Smooth muscle cell (in vitro differentiated cells): Measurements from ENCODE around the gene ZFC3H1. TPM values are rescaled to one million over a fixed set of nuclear protein-coding genes. Genes with fewer than 3 reads are reported as not detected.

ENCODE experiments used
- DNase-seq: peaks from one replicate; lab custom pipeline; 2025; ENCODE audit not compliant: unreplicated experiment; lab: John Stamatoyannopoulos, UW
- H2AFZ ChIP-seq: fragments of 200-600 bp; sonication (generic); 2 replicates; pipeline ENCODE4 v1.6.0; 2016; ENCODE audit warnings: antibody characterized with exemption, low read depth, mild to moderate bottlenecking
- H3F3A ChIP-seq: fragments of 200-600 bp; sonication (generic); 2 replicates; pipeline ENCODE4 v1.6.0; 2017; ENCODE audit warnings: antibody characterized with exemption, low read depth
- H3K27ac ChIP-seq: fragments of 200-600 bp; sonication (generic); 2 replicates; pipeline ENCODE4 v1.5.1; 2016; ENCODE audit warnings: low read depth, mild to moderate bottlenecking
- H3K27me3 ChIP-seq: fragments of 200-600 bp; sonication (generic); 2 replicates; pipeline ENCODE4 v1.6.1; 2016; ENCODE audit warnings: low read depth, mild to moderate bottlenecking
- H3K36me3 ChIP-seq: fragments of 200-600 bp; sonication (generic); 2 replicates; pipeline ENCODE4 v1.5.1; 2016; ENCODE audit warnings: low read depth
- H3K4me1 ChIP-seq: fragments of 200-600 bp; sonication (generic); 2 replicates; pipeline ENCODE4 v1.5.1; 2016; ENCODE audit warnings: low read depth
- H3K4me2 ChIP-seq: fragments of 200-600 bp; sonication (generic); 2 replicates; pipeline ENCODE4 v1.6.0; 2016; ENCODE audit warnings: mild to moderate bottlenecking
- H3K4me3 ChIP-seq: fragments of 200-600 bp; sonication (generic); 2 replicates; pipeline ENCODE4 v1.5.1; 2016; ENCODE audit warnings: mild to moderate bottlenecking
- H3K79me2 ChIP-seq: fragments of 200-600 bp; sonication (generic); 2 replicates; pipeline ENCODE4 v1.6.0; 2016; ENCODE audit warnings: low read depth, mild to moderate bottlenecking
- H3K9ac ChIP-seq: fragments of 200-600 bp; sonication (generic); 2 replicates; pipeline ENCODE4 v1.6.0; 2016; ENCODE audit warnings: low read depth
- H3K9me3 ChIP-seq: fragments of 200-600 bp; sonication (generic); replicated peaks from 2 replicates; pipeline ENCODE4 v1.5.1; 2016; ENCODE audit warnings: low read depth
- H4K20me1 ChIP-seq: fragments of 200-600 bp; sonication (generic); 2 replicates; pipeline ENCODE4 v1.6.0; 2016; ENCODE audit warnings: low read depth
- WGBS: methylation state at CpG from one replicate; pipeline ENCODE4 v1.1.7; 2016; ENCODE audit warnings: low lambda C conversion rate; 5-methylcytosine and 5-hydroxymethylcytosine counted together
- polyA plus RNA-seq: library from polyadenylated mRNA; unstranded; fragments of >200 nt; fragmentation: Nextera tagmentation; extraction: Ambion mirVana; gene quantifications from 2 replicates; pipeline ENCODE4 v1.2.1, GENCODE V29; 2016
- total RNA-seq: library from RNA; depleted of rRNA; stranded (reverse); fragments of >200 nt; gene quantifications from 2 replicates; pipeline ENCODE4 v1.2.3, GENCODE V29; 2014
- TF ChIP-seq, protein P1 (sequence below): fragments of 200-600 bp; sonication (generic); IDR thresholded peaks from 2 replicates; pipeline ENCODE4 v1.5.1; 2017; ENCODE audit warnings: borderline replicate concordance, mild to moderate bottlenecking, antibody characterized with exemption; ENCODE audit not compliant: insufficient read depth, poor library complexity, severe bottlenecking

ZFC3H1 gene
- total and polyA plus RNA-seq, 2 experiments from 2014 or later: 17.5 to 52.9 TPM

- no peak overlapping the region for H3K4me3 ChIP-seq
- H3K9me3 ChIP-seq: no peaks in the 10 kb centered on the region
- no peaks in the 10 kb centered on the region for H4K20me1 ChIP-seq
- H3K79me2 ChIP-seq: no peaks in the 10 kb centered on the region
- 96% methylated on average over 2 of the region's 2 CpGs for WGBS
- no peaks in the 10 kb centered on the region for H3F3A ChIP-seq
- H3K27me3 ChIP-seq: no peaks in the 10 kb centered on the region
- no peak for DNase-seq
- H3K4me2 ChIP-seq: no peak overlapping the region
- H3K27ac ChIP-seq: no peak overlapping the region
- H3K9ac ChIP-seq: no peak overlapping the region
- no peaks in the 10 kb centered on the region for H3K36me3 ChIP-seq
- no peak overlapping the region for H2AFZ ChIP-seq
- no peaks in the 10 kb centered on the region for H3K4me1 ChIP-seq
- TF ChIP-seq, protein P1, sequence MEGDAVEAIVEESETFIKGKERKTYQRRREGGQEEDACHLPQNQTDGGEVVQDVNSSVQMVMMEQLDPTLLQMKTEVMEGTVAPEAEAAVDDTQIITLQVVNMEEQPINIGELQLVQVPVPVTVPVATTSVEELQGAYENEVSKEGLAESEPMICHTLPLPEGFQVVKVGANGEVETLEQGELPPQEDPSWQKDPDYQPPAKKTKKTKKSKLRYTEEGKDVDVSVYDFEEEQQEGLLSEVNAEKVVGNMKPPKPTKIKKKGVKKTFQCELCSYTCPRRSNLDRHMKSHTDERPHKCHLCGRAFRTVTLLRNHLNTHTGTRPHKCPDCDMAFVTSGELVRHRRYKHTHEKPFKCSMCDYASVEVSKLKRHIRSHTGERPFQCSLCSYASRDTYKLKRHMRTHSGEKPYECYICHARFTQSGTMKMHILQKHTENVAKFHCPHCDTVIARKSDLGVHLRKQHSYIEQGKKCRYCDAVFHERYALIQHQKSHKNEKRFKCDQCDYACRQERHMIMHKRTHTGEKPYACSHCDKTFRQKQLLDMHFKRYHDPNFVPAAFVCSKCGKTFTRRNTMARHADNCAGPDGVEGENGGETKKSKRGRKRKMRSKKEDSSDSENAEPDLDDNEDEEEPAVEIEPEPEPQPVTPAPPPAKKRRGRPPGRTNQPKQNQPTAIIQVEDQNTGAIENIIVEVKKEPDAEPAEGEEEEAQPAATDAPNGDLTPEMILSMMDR: no peak
Observed at GRCh38 chr12:71587012-71587411, 76.6 kb downstream of the ZFC3H1 start.

DNA sequence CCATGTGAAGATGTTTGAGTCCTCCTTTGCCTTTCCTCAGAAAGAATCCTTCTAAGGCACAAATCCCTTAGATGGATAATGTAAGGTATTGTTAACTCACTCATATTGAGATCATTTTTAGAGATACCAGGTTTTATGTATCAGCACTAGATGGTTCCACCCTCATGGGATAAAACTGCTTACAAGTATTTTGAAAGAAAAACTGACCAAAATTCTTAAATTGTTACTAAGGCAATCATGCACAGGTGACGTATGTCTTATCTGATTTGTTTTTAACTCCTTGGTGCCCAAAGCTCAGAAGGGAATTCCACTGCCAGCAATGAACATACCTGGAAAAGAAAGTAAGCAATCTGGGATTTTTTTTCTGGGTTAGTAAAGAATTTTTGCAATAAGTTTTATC, 78.4 kb downstream of the ZFC3H1 start:
- no peak overlapping the region for H3K4me3 ChIP-seq
- H3K79me2 ChIP-seq: no peaks in the 10 kb centered on the region
- H3K4me2 ChIP-seq: no peak overlapping the region
- no peak overlapping the region for H3K27ac ChIP-seq
- no peak for DNase-seq
- no peaks in the 10 kb centered on the region for H3F3A ChIP-seq
- no peaks in the 10 kb centered on the region for H3K36me3 ChIP-seq
- no peaks in the 10 kb centered on the region for H3K27me3 ChIP-seq
- H3K9ac ChIP-seq: no peak overlapping the region
- no peak overlapping the region for H2AFZ ChIP-seq
- WGBS: 60% methylated on average over 1 of the region's 1 CpG
- TF ChIP-seq, protein P1: no peak
- no peaks in the 10 kb centered on the region for H4K20me1 ChIP-seq
- H3K9me3 ChIP-seq: no peaks in the 10 kb centered on the region
- no peaks in the 10 kb centered on the region for H3K4me1 ChIP-seq

GRCh38 chr12:71584356-71584755, 79.3 kb downstream of the ZFC3H1 start:
- 66% methylated on average over 3 of the region's 3 CpGs for WGBS

GRCh38 chr12:71582925-71583324, 80.7 kb downstream of the ZFC3H1 start:
- no peak for DNase-seq
- Histone ChIP-seq H3K9me3 (no peaks in the 10 kb centered on the region), H3K79me2 (no peaks in the 10 kb centered on the region), H3F3A (no peaks in the 10 kb centered on the region), H3K4me1 (no peaks in the 10 kb centered on the region), H2AFZ (no peak overlapping the region), H4K20me1 (no peaks in the 10 kb centered on the region), H3K4me2 (no peak overlapping the region), H3K4me3 (no peak overlapping the region), H3K9ac (no peak overlapping the region), H3K27me3 (no peaks in the 10 kb centered on the region), H3K27ac (peak overlapping the region; percentile 98), H3K36me3 (no peaks in the 10 kb centered on the region)
- 93% methylated on average over 2 of the region's 2 CpGs for WGBS
- TF ChIP-seq, protein P1: no peak

More at GRCh38 chr12:71584356-71584755, 79.3 kb downstream of the ZFC3H1 start:
- no peak for DNase-seq
- Histone ChIP-seq H3K27ac (no peak overlapping the region), H3K4me3 (no peak overlapping the region), H3K27me3 (no peaks in the 10 kb centered on the region), H3K4me2 (no peak overlapping the region), H4K20me1 (no peaks in the 10 kb centered on the region), H3K36me3 (no peaks in the 10 kb centered on the region), H3K9me3 (no peaks in the 10 kb centered on the region), H3K79me2 (no peaks in the 10 kb centered on the region), H3F3A (no peaks in the 10 kb centered on the region), H3K9ac (no peak overlapping the region), H3K4me1 (no peaks in the 10 kb centered on the region), H2AFZ (no peak overlapping the region)
- TF ChIP-seq, protein P1: no peak
